ENCODE results near the gene VPS13D.

DNA sequence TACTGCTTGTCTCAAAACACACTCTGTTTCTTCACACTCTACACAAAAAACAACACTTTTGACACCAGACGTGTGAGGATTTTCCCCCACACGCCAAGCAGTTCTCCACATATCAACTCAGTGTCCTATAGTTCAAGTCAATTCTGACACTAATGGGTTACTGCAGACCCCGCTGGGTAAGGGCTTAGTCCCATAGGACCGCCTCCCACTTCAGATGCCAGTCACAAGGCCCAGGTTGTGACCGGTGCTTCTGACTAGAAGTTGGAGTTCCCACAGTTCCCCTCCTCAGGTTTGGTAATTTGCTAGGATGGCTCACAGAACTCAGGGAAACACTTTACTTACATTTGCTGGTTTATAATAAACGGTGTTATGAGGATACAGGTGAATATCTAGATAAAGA, 19.9 kb downstream of the VPS13D start:
- TF ChIP-seq CTCF (IDR thresholded peaks at IDR 0.05) (no peak), POLR2A (IDR thresholded peaks at IDR 0.05) (no peak)

Data from right lobe of liver (tissue), 4 donors.